ENCODE measurements around the gene LGR5. TPM values are rescaled to one million over a fixed set of nuclear protein-coding genes. Genes with fewer than 3 reads are reported as not detected.

Gene LGR5
- total and polyA plus RNA-seq, 2 of the 4 experiments (the other 2 are of a cell fraction), result not detected

GRCh38 chr12:71536279-71536938 lies 96.8 kb downstream of the LGR5 start:
- Histone ChIP-seq H2BK15ac (ENCODE audit: low read depth, low read length) (no peak overlapping the region), H2AFZ (replicated peaks; ENCODE audit: low read length, poor library complexity) (no peak overlapping the region), H3K4me3 (ENCODE audit: insufficient read depth, low read depth, low read length) (no peak overlapping the region), H3K4me1 (ENCODE audit: control insufficient read depth, insufficient read depth, low read length) (no peaks in the 10 kb centered on the region), H4K5ac (ENCODE audit: low read depth, low read length) (no peak overlapping the region), H3K56ac (ENCODE audit: extremely low read depth, insufficient read depth, low read length) (no peak overlapping the region), H3K79me1 (ENCODE audit: low read depth in 1 of 2, low read length in 2 of 2) (no peaks in the 10 kb centered on the region), H3K4me2 (ENCODE audit: low read depth, low read length) (no peak overlapping the region), H3K23ac (ENCODE audit: low read depth, low read length) (no peak overlapping the region), H4K20me1 (ENCODE audit: insufficient read depth, low read length) (no peaks in the 10 kb centered on the region), H2AK9ac (replicated peaks; ENCODE audit: low read depth, low read length, poor library complexity) (no peak overlapping the region), H3K4ac (ENCODE audit: low read depth, low read length) (no peak overlapping the region), H4K91ac (ENCODE audit: insufficient read depth, low read depth, low read length) (no peak overlapping the region), H3K18ac (ENCODE audit: low read depth, low read length) (no peak overlapping the region), H3K9me3 (ENCODE audit: control insufficient read depth, insufficient read depth, low read length) (no peaks in the 10 kb centered on the region), H4K8ac (ENCODE audit: low read depth in 2 of 2, low read length in 2 of 2) (no peak overlapping the region), H2BK20ac (ENCODE audit: low read depth, low read length) (no peak overlapping the region), H3K14ac (replicated peaks; ENCODE audit: low read depth, low read length) (no peak overlapping the region), H3K27me3 (ENCODE audit: control insufficient read depth, insufficient read depth, low read length) (no peaks in the 10 kb centered on the region; the same call in 1 of the 2 replicates), H3K27ac (ENCODE audit: insufficient read depth, low read length) (no peak overlapping the region), H3K9ac (ENCODE audit: low read depth, low read length) (no peak overlapping the region), H3K36me3 (ENCODE audit: control insufficient read depth, insufficient read depth, low read length) (no peaks in the 10 kb centered on the region), H2BK120ac (ENCODE audit: low read depth, low read length) (no peak overlapping the region), H2BK5ac (ENCODE audit: low read depth, low read length, poor library complexity, severe bottlenecking) (no peak overlapping the region), H3K9me1 (ENCODE audit: insufficient read depth, low read length) (no peaks in the 10 kb centered on the region), H2AK5ac (ENCODE audit: low read depth, low read length) (no peak overlapping the region)
- dilution Hi-C loops (cut with HindIII; ENCODE audit: low sequenced_read_pairs, unreplicated experiment), result no loop called here
- no peak for TF ChIP-seq NFE2L2 (IDR thresholded peaks at IDR 0.05; ENCODE audit: low read depth, low read length)
- TF ChIP-seq FOS (IDR thresholded peaks at IDR 0.05; ENCODE audit: low read depth, low read length), result no peak
- no peak for TF ChIP-seq BHLHE40 (IDR thresholded peaks at IDR 0.05; ENCODE audit: low read depth, low read length)
- no peak for TF ChIP-seq USF2 (IDR thresholded peaks at IDR 0.05; ENCODE audit: low read depth, low read length)
- TF ChIP-seq SMC3 (IDR thresholded peaks at IDR 0.05; ENCODE audit: low read depth, low read length), result no peak
- no peak for TF ChIP-seq CEBPB (IDR thresholded peaks at IDR 0.05; ENCODE audit: low read depth, low read length)
- no peak for TF ChIP-seq CTCF (conservative IDR thresholded peaks at IDR 0.05; ENCODE audit: low read depth, low read length)
- TF ChIP-seq RFX5 (IDR thresholded peaks at IDR 0.05; ENCODE audit: low read depth, low read length), result no peak
- no peak for TF ChIP-seq MAFK (IDR thresholded peaks at IDR 0.05; ENCODE audit: low read depth, low read length)
- no peak for TF ChIP-seq POLR2A (IDR thresholded peaks at IDR 0.05; ENCODE audit: low read depth, low read length)
- TF ChIP-seq MXI1 (IDR thresholded peaks at IDR 0.05; ENCODE audit: borderline replicate concordance, low read depth, low read length), result no peak
- no peak for TF ChIP-seq RCOR1 (IDR thresholded peaks at IDR 0.05; ENCODE audit: insufficient replicate concordance, low read length)
- no peak for TF ChIP-seq RAD21 (IDR thresholded peaks at IDR 0.05; ENCODE audit: low read length)
- no peak for TF ChIP-seq ELK1 (IDR thresholded peaks at IDR 0.05; ENCODE audit: borderline replicate concordance, low read depth, low read length)
- no peak for TF ChIP-seq MAZ (IDR thresholded peaks at IDR 0.05; ENCODE audit: borderline replicate concordance, low read depth, low read length)
- no peak for TF ChIP-seq CHD1 (IDR thresholded peaks at IDR 0.05; ENCODE audit: low read depth, low read length)
- no TSS peak for BruUV-seq (replicated peaks)
- DNase-seq (no peak), ATAC-seq (ENCODE audit: low read depth) (no peak)
- ChIA-PET CTCF (no interaction called here), POLR2A (ENCODE audit: unreplicated experiment) (no interaction called here)
- intact Hi-C loops (cut with micrococcal nuclease), result no loop called here
- in situ Hi-C loops (cut with MboI; ENCODE audit: low sequenced_read_pairs), result no loop called here
- no CpG with 5 or more reads among the region's 2 CpGs for WGBS, 2 experiments (ENCODE audit: extremely low coverage in 2 of 2, insufficient read length in 1 of 2)

Measured in IMR-90 (cell line).